ENCODE measurements around the gene FRAT2. TPM values are rescaled to one million over a fixed set of nuclear protein-coding genes. Genes with fewer than 3 reads are reported as not detected.
"Not testable (repeated sequence)": the region's sequence is repeated elsewhere in the genome, so short reads cannot be mapped to it uniquely, and the experiment has no call there.

The FRAT2 gene
- total RNA-seq, 1 experiment from 2014 or later = 8.3 TPM

GRCh38 chr10:97349752-97350513 lies 15.4 kb upstream of the FRAT2 start:
- no peaks in the 10 kb centered on the region for H3K9me2 ChIP-seq (replicated peaks; ENCODE audit: insufficient read depth, low read length)
- H3K4me1 ChIP-seq (ENCODE audit: low read length) = no peaks in the 10 kb centered on the region
- H2AFZ ChIP-seq (ENCODE audit: low read length) = no peak overlapping the region

GRCh38 chr10:97347317-97347716 lies 12.8 kb upstream of the FRAT2 start:
- H3K9ac ChIP-seq (ENCODE audit: low read length) = no peak overlapping the region
- H3K79me2 ChIP-seq (ENCODE audit: low read length) = no peaks in the 10 kb centered on the region
- H3K4me1 ChIP-seq (ENCODE audit: low read length) = no peaks in the 10 kb centered on the region
- no peak for DNase-seq
- H2AFZ ChIP-seq (ENCODE audit: low read length) = no peak overlapping the region
- H3K9me2 ChIP-seq (replicated peaks; ENCODE audit: insufficient read depth, low read length) = no peaks in the 10 kb centered on the region
- H3K36me3 ChIP-seq (ENCODE audit: insufficient read depth, low read length) = no peaks in the 10 kb centered on the region
- H3K4me2 ChIP-seq (ENCODE audit: low read depth, low read length, poor library complexity, severe bottlenecking) = no peak overlapping the region
- no peak overlapping the region for H3K27ac ChIP-seq (ENCODE audit: low read length)
- no peaks in the 10 kb centered on the region for H3K27me3 ChIP-seq (ENCODE audit: low read length)
- H3K9me3 ChIP-seq (ENCODE audit: low read length) = no peaks in the 10 kb centered on the region
- no peaks in the 10 kb centered on the region for H4K20me1 ChIP-seq (ENCODE audit: insufficient read depth, low read depth, low read length)
- no peak overlapping the region for H3K4me3 ChIP-seq (ENCODE audit: low read length)

More at GRCh38 chr10:97349752-97350513, 15.4 kb upstream of the FRAT2 start:
- H3K9ac ChIP-seq (ENCODE audit: low read length) = no peak overlapping the region
- no peaks in the 10 kb centered on the region for H3K79me2 ChIP-seq (ENCODE audit: low read length)
- no peak overlapping the region for H3K4me3 ChIP-seq (ENCODE audit: low read length)
- no peak for DNase-seq
- H3K4me2 ChIP-seq (ENCODE audit: low read depth, low read length, poor library complexity, severe bottlenecking) = no peak overlapping the region
- H3K9me3 ChIP-seq (ENCODE audit: low read length) = no peaks in the 10 kb centered on the region
- no peaks in the 10 kb centered on the region for H3K36me3 ChIP-seq (ENCODE audit: insufficient read depth, low read length)
- no peaks in the 10 kb centered on the region for H4K20me1 ChIP-seq (ENCODE audit: insufficient read depth, low read depth, low read length)
- H3K27me3 ChIP-seq (ENCODE audit: low read length) = no peaks in the 10 kb centered on the region
- no peak overlapping the region for H3K27ac ChIP-seq (ENCODE audit: low read length)

- not testable (repeated sequence) for DNase-seq; H3K27me3 ChIP-seq (ENCODE audit: low read length); H4K20me1 ChIP-seq (ENCODE audit: insufficient read depth, low read depth, low read length); H2AFZ ChIP-seq (ENCODE audit: low read length); H3K4me3 ChIP-seq (ENCODE audit: low read length); H3K9me3 ChIP-seq (ENCODE audit: low read length); H3K4me2 ChIP-seq (ENCODE audit: low read depth, low read length, poor library complexity, severe bottlenecking); H3K9ac ChIP-seq (ENCODE audit: low read length); H3K4me1 ChIP-seq (ENCODE audit: low read length); H3K9me2 ChIP-seq (replicated peaks; ENCODE audit: insufficient read depth, low read length); H3K36me3 ChIP-seq (ENCODE audit: insufficient read depth, low read length); H3K27ac ChIP-seq (ENCODE audit: low read length); H3K79me2 ChIP-seq (ENCODE audit: low read length)
Measured at GRCh38 chr10:97343664-97344063, 9.1 kb upstream of the FRAT2 start.

GRCh38 chr10:97341416-97341815 lies 6.9 kb upstream of the FRAT2 start:
- Histone ChIP-seq H3K9me3 (ENCODE audit: low read length) (no peaks in the 10 kb centered on the region), H3K27ac (ENCODE audit: low read length) (no peak overlapping the region), H3K79me2 (ENCODE audit: low read length) (no peaks in the 10 kb centered on the region), H3K36me3 (ENCODE audit: insufficient read depth, low read length) (no peaks in the 10 kb centered on the region), H3K4me2 (ENCODE audit: low read depth, low read length, poor library complexity, severe bottlenecking) (no peak overlapping the region), H3K27me3 (ENCODE audit: low read length) (no peaks in the 10 kb centered on the region), H3K9me2 (replicated peaks; ENCODE audit: insufficient read depth, low read length) (no peaks in the 10 kb centered on the region), H3K4me3 (ENCODE audit: low read length) (no peak overlapping the region), H3K9ac (ENCODE audit: low read length) (no peak overlapping the region), H4K20me1 (ENCODE audit: insufficient read depth, low read depth, low read length) (no peaks in the 10 kb centered on the region), H3K4me1 (ENCODE audit: low read length) (peaks cover 6% of the 10 kb centered on the region), H2AFZ (ENCODE audit: low read length) (no peak overlapping the region)
- no peak for DNase-seq

- H3K27ac ChIP-seq (ENCODE audit: low read length) = no peak overlapping the region
- H3K27me3 ChIP-seq (ENCODE audit: low read length) = no peaks in the 10 kb centered on the region
- H4K20me1 ChIP-seq (ENCODE audit: insufficient read depth, low read depth, low read length) = peaks cover 5% of the 10 kb centered on the region; the same call in 1 of the 2 replicates
- H3K9me3 ChIP-seq (ENCODE audit: low read length) = no peaks in the 10 kb centered on the region
- H3K79me2 ChIP-seq (ENCODE audit: low read length) = peaks cover 7% of the 10 kb centered on the region
- H3K9ac ChIP-seq (ENCODE audit: low read length) = no peak overlapping the region
- peaks cover 22% of the 10 kb centered on the region for H3K4me1 ChIP-seq (ENCODE audit: low read length)
- no peaks in the 10 kb centered on the region for H3K36me3 ChIP-seq (ENCODE audit: insufficient read depth, low read length)
- no peak for DNase-seq
- H3K4me3 ChIP-seq (ENCODE audit: low read length) = no peak overlapping the region
- no peaks in the 10 kb centered on the region for H3K9me2 ChIP-seq (replicated peaks; ENCODE audit: insufficient read depth, low read length)
- H3K4me2 ChIP-seq (ENCODE audit: low read depth, low read length, poor library complexity, severe bottlenecking) = no peak overlapping the region
- no peak overlapping the region for H2AFZ ChIP-seq (ENCODE audit: low read length)
Measured at GRCh38 chr10:97338041-97338440, 3.5 kb upstream of the FRAT2 start.

GRCh38 chr10:97336942-97337831 lies 2.7 kb upstream of the FRAT2 start:
- peak overlapping the region; percentile 35 for H3K4me2 ChIP-seq (ENCODE audit: low read depth, low read length, poor library complexity, severe bottlenecking)
- H3K9ac ChIP-seq (ENCODE audit: low read length) = no peak overlapping the region
- no peak overlapping the region for H2AFZ ChIP-seq (ENCODE audit: low read length)

GRCh38 chr10:97336446-97336845 lies 1.9 kb upstream of the FRAT2 start:
- Histone ChIP-seq H3K27ac (ENCODE audit: low read length) (no peak overlapping the region), H3K9me2 (replicated peaks; ENCODE audit: insufficient read depth, low read length) (no peaks in the 10 kb centered on the region), H3K9me3 (ENCODE audit: low read length) (no peaks in the 10 kb centered on the region), H3K79me2 (ENCODE audit: low read length) (peaks cover 19% of the 10 kb centered on the region), H3K4me3 (ENCODE audit: low read length) (no peak overlapping the region), H2AFZ (ENCODE audit: low read length) (no peak overlapping the region), H3K9ac (ENCODE audit: low read length) (no peak overlapping the region), H3K36me3 (ENCODE audit: insufficient read depth, low read length) (no peaks in the 10 kb centered on the region), H3K4me1 (ENCODE audit: low read length) (peaks cover 31% of the 10 kb centered on the region), H4K20me1 (ENCODE audit: insufficient read depth, low read depth, low read length) (peaks cover 8% of the 10 kb centered on the region; the same call in 1 of the 2 replicates), H3K4me2 (ENCODE audit: low read depth, low read length, poor library complexity, severe bottlenecking) (peak overlapping the region; percentile 35), H3K27me3 (ENCODE audit: low read length) (no peaks in the 10 kb centered on the region)
- peak; percentile 45 for DNase-seq

More at GRCh38 chr10:97336942-97337831, 2.7 kb upstream of the FRAT2 start:
- H4K20me1 ChIP-seq (ENCODE audit: insufficient read depth, low read depth, low read length) = peaks cover 8% of the 10 kb centered on the region; the same call in 1 of the 2 replicates
- H3K4me3 ChIP-seq (ENCODE audit: low read length) = no peak overlapping the region
- H3K79me2 ChIP-seq (ENCODE audit: low read length) = peaks cover 15% of the 10 kb centered on the region
- H3K36me3 ChIP-seq (ENCODE audit: insufficient read depth, low read length) = no peaks in the 10 kb centered on the region
- H3K9me2 ChIP-seq (replicated peaks; ENCODE audit: insufficient read depth, low read length) = no peaks in the 10 kb centered on the region
- H3K27ac ChIP-seq (ENCODE audit: low read length) = no peak overlapping the region
- peaks cover 31% of the 10 kb centered on the region for H3K4me1 ChIP-seq (ENCODE audit: low read length)
- no peaks in the 10 kb centered on the region for H3K9me3 ChIP-seq (ENCODE audit: low read length)
- no peak for DNase-seq
- H3K27me3 ChIP-seq (ENCODE audit: low read length) = no peaks in the 10 kb centered on the region

GRCh38 chr10:97336006-97336405 lies 1.5 kb upstream of the FRAT2 start:
- Histone ChIP-seq H3K27ac (ENCODE audit: low read length) (no peak overlapping the region), H2AFZ (ENCODE audit: low read length) (no peak overlapping the region), H3K4me2 (ENCODE audit: low read depth, low read length, poor library complexity, severe bottlenecking) (peak overlapping the region; percentile 35), H3K27me3 (ENCODE audit: low read length) (no peaks in the 10 kb centered on the region), H3K9me3 (ENCODE audit: low read length) (no peaks in the 10 kb centered on the region), H3K4me3 (ENCODE audit: low read length) (no peak overlapping the region), H3K79me2 (ENCODE audit: low read length) (peaks cover 19% of the 10 kb centered on the region), H3K9ac (ENCODE audit: low read length) (no peak overlapping the region), H3K9me2 (replicated peaks; ENCODE audit: insufficient read depth, low read length) (no peaks in the 10 kb centered on the region), H3K4me1 (ENCODE audit: low read length) (peaks cover 31% of the 10 kb centered on the region), H4K20me1 (ENCODE audit: insufficient read depth, low read depth, low read length) (peaks cover 8% of the 10 kb centered on the region; the same call in 1 of the 2 replicates), H3K36me3 (ENCODE audit: insufficient read depth, low read length) (no peaks in the 10 kb centered on the region)
- DNase-seq = no peak
